ENCODE measurements around the gene AP2B1.
"Not testable (repeated sequence)": the region's sequence is repeated elsewhere in the genome, so short reads cannot be mapped to it uniquely, and the experiment has no call there.

Gene AP2B1

GRCh38 chr17:35587074-35587961 lies at the start of gene AP2B1:
AP2B1 (plus strand) TSS chr17:35587322; CDS start chr17:35594031, 6,709 bp downstream.
- DNase-seq = peak; percentile 57

- no peak for DNase-seq
Measured at GRCh38 chr17:35537601-35538141, 49.5 kb upstream of the AP2B1 start, which contains the start of gene SLFN12L. SLFN12L (minus strand) TSS chr17:35537678; CDS start chr17:35522364, 15,314 bp downstream.

GRCh38 chr17:35539659-35540026 lies 47.5 kb upstream of the AP2B1 start:
- DNase-seq = no peak

- no peak for DNase-seq
Measured at GRCh38 chr17:35540589-35541404, 46.3 kb upstream of the AP2B1 start.

GRCh38 chr17:35541434-35541833 lies 45.7 kb upstream of the AP2B1 start:
- no peak for DNase-seq

- no peak for DNase-seq
Measured at GRCh38 chr17:35542990-35543389, 44.1 kb upstream of the AP2B1 start.

GRCh38 chr17:35543856-35544255 lies 43.3 kb upstream of the AP2B1 start:
- DNase-seq = no peak

GRCh38 chr17:35545150-35545549 lies 42.0 kb upstream of the AP2B1 start:
- DNase-seq = no peak

- DNase-seq = no peak
Measured at GRCh38 chr17:35546487-35546886, 40.6 kb upstream of the AP2B1 start.

- DNase-seq = no peak
Measured at GRCh38 chr17:35548208-35548810, 38.8 kb upstream of the AP2B1 start.

GRCh38 chr17:35548978-35549377 lies 38.1 kb upstream of the AP2B1 start:
- no peak for DNase-seq

- no peak for DNase-seq
Measured at GRCh38 chr17:35553310-35553709, 33.8 kb upstream of the AP2B1 start.

- no peak for DNase-seq
Measured at GRCh38 chr17:35554668-35555067, 32.5 kb upstream of the AP2B1 start.

- no peak for DNase-seq
Measured at GRCh38 chr17:35555691-35556090, 31.4 kb upstream of the AP2B1 start.

GRCh38 chr17:35557353-35557752 lies 29.8 kb upstream of the AP2B1 start:
- no peak for DNase-seq

GRCh38 chr17:35559495-35560210 lies 27.5 kb upstream of the AP2B1 start:
- no peak for DNase-seq

- DNase-seq = no peak
Measured at GRCh38 chr17:35560703-35561102, 26.4 kb upstream of the AP2B1 start, which contains the start of gene SLFN14. SLFN14 (minus strand) TSS chr17:35560819; CDS start chr17:35558062, 2,757 bp downstream.

GRCh38 chr17:35563181-35563580 lies 23.9 kb upstream of the AP2B1 start:
- not testable (repeated sequence) for DNase-seq

- no peak for DNase-seq
Measured at GRCh38 chr17:35566968-35567367, 20.2 kb upstream of the AP2B1 start.

- no peak for DNase-seq
Measured at GRCh38 chr17:35568561-35568960, 18.6 kb upstream of the AP2B1 start.

GRCh38 chr17:35569405-35569804 lies 17.7 kb upstream of the AP2B1 start:
- no peak for DNase-seq

GRCh38 chr17:35575759-35576158 lies 11.4 kb upstream of the AP2B1 start:
- no peak for DNase-seq

All from NCI-H2029 treated with DMSO at 0.1 percent for 48 hours (cell line).